Keratinocyte (primary cell): ENCODE results near the gene USP10. TPM values are rescaled to one million over a fixed set of nuclear protein-coding genes. Genes with fewer than 3 reads are reported as not detected.

Source experiments
- DNase-seq: peaks from one replicate; pipeline ENCODE4 v3.0.0-alpha.2; 2011; ENCODE audit warnings: low read depth, missing footprints, low spot score
- FAIRE-seq: peaks from 2 replicates; lab custom pipeline; 2011; peaks lifted over from hg19 to GRCh38; lab: Jason Lieb, UNC
- H2AFZ ChIP-seq: 2 replicates; pipeline ENCODE4 v1.6.0; 2012; ENCODE audit warnings: low read length, control low read depth, inconsistent platforms; ENCODE audit not compliant: control insufficient read depth
- H3K27ac ChIP-seq: 2 replicates; pipeline ENCODE4 v1.5.1; 2011; ENCODE audit warnings: low read length; ENCODE audit not compliant: control insufficient read depth, insufficient read depth
- H3K27me3 ChIP-seq: 3 replicates; pipeline ENCODE4 v1.6.0; 2011; ENCODE audit warnings: low read length; ENCODE audit not compliant: control insufficient read depth, insufficient read depth; ENCODE audit errors: extremely low read depth
- H3K36me3 ChIP-seq, 2 experiments: 2 replicates in 1 of 2; 3 replicates in 1 of 2; pipeline ENCODE4 v1.5.1; 2011; ENCODE audit warnings: low read length in 2 of 2, mild to moderate bottlenecking in 1 of 2; ENCODE audit not compliant: control insufficient read depth in 2 of 2, insufficient read depth in 2 of 2; ENCODE audit errors: extremely low read depth in 1 of 2
- H3K4me1 ChIP-seq: 3 replicates; pipeline ENCODE4 v1.5.1; 2011; ENCODE audit warnings: low read length; ENCODE audit not compliant: control insufficient read depth, insufficient read depth; ENCODE audit errors: extremely low read depth
- H3K4me2 ChIP-seq: 3 replicates; pipeline ENCODE4 v1.6.0; 2011; ENCODE audit warnings: low read depth, low read length; ENCODE audit not compliant: control insufficient read depth, insufficient read depth; ENCODE audit errors: extremely low read depth
- H3K4me3 ChIP-seq, 3 experiments: fragments of 200-600 bp in 1 of 3; sonication (generic) in 1 of 3; 2 replicates in 2 of 3; 3 replicates in 1 of 3; pipeline ENCODE4 v1.5.1; 2011 to 2016; ENCODE audit warnings: low read length in 3 of 3, mild to moderate bottlenecking in 3 of 3, control low read depth in 2 of 3, inconsistent platforms in 1 of 3, low read depth in 1 of 3, mixed read lengths in 1 of 3, mixed run types in 1 of 3, moderate library complexity in 1 of 3; ENCODE audit not compliant: control insufficient read depth in 2 of 3, insufficient read depth in 2 of 3; ENCODE audit errors: extremely low read depth in 1 of 3
- H3K79me2 ChIP-seq: 2 replicates; pipeline ENCODE4 v1.6.0; 2012; ENCODE audit warnings: low read length; ENCODE audit not compliant: control insufficient read depth, insufficient read depth
- H3K9ac ChIP-seq: 3 replicates; pipeline ENCODE4 v1.6.0; 2011; ENCODE audit warnings: low read length; ENCODE audit not compliant: control insufficient read depth, insufficient read depth; ENCODE audit errors: extremely low read depth
- H3K9me1 ChIP-seq: 3 replicates; pipeline ENCODE4 v1.6.0; 2011; ENCODE audit warnings: low read length; ENCODE audit not compliant: control insufficient read depth, insufficient read depth; ENCODE audit errors: extremely low read depth
- H3K9me3 ChIP-seq: 2 replicates; pipeline ENCODE4 v1.5.1; 2012; ENCODE audit warnings: low read depth, low read length; ENCODE audit not compliant: control insufficient read depth
- H4K20me1 ChIP-seq: 3 replicates; pipeline ENCODE4 v1.6.0; 2011; ENCODE audit warnings: low read length; ENCODE audit not compliant: control insufficient read depth, insufficient read depth; ENCODE audit errors: extremely low read depth
- EZH2 ChIP-seq: IDR thresholded peaks from one replicate; pipeline ENCODE4 v1.6.1; 2012; ENCODE audit warnings: inconsistent platforms, mild to moderate bottlenecking, low read length, moderate library complexity
- dilution Hi-C: fragments of 300-500 bp; cut with MboI; formaldehyde crosslinking; loops from one replicate; pipeline ENCODE4 v1.7.0; 2020; ENCODE audit warnings: low sequenced_read_pairs; ENCODE audit not compliant: extremely low pct_ligation_motif_present
- polyA plus RNA-seq, 5 experiments: library from polyadenylated mRNA; depleted of rRNA in 3 of 5; stranded (reverse) in 3 of 5; stranded (forward) in 1 of 5; unstranded in 1 of 5; fragments of >200 nt; gene quantifications; 1 replicate in 1 of 5; 2 replicates in 3 of 5; 3 replicates in 1 of 5; pipeline versions ENCODE4 v1.2.1 to v1.2.3, GENCODE V29; 2011 to 2012; ENCODE audit warnings: missing spikeins in 2 of 5, low read depth in 1 of 5, low replicate concordance in 1 of 5
- TF ChIP-seq, protein P1 (sequence below), 3 experiments: IDR thresholded peaks in 1 of 3; conservative IDR thresholded peaks in 1 of 3; optimal IDR thresholded peaks in 1 of 3; 2 replicates in 2 of 3; 3 replicates in 1 of 3; pipeline versions ENCODE3 to v1.5.1; 2011; ENCODE audit warnings: low read length in 3 of 3, mild to moderate bottlenecking in 3 of 3, moderate library complexity in 2 of 3, control low read depth in 1 of 3, inconsistent platforms in 1 of 3; ENCODE audit not compliant: insufficient read depth in 2 of 3; ENCODE audit errors: extremely low read depth in 1 of 3

Gene USP10
- polyA plus RNA-seq, 1 donor (not counting 4 experiments of a cell fraction or from before 2014, with no cell fraction given) = 92.0 TPM

DNA sequence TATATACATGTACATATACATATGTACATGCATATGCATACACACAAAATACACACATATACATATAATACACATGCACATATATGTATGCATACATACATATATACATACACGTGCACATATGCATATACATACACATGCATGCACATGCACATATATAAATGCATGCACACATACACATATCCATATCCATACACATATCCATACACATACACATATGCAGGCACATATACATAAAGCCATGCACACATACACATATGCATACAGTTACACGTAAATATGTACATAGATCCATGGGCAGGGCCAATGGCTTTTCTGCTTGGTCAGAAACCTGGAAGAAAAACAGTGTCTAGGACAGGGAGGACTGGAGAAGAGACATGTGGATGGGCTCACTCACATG, 23.9 kb upstream of the USP10 start:
- H3K9ac ChIP-seq = no peak overlapping the region
- H3K36me3 ChIP-seq = no peaks in the 10 kb centered on the region
- no peak for FAIRE-seq
- no peaks in the 10 kb centered on the region for H4K20me1 ChIP-seq
- H3K4me1 ChIP-seq = peaks cover 3% of the 10 kb centered on the region
- H3K27ac ChIP-seq = no peak overlapping the region
- no peak for DNase-seq
- no peaks in the 10 kb centered on the region for H3K79me2 ChIP-seq
- H3K9me1 ChIP-seq = no peaks in the 10 kb centered on the region
- TF ChIP-seq, protein P1, sequence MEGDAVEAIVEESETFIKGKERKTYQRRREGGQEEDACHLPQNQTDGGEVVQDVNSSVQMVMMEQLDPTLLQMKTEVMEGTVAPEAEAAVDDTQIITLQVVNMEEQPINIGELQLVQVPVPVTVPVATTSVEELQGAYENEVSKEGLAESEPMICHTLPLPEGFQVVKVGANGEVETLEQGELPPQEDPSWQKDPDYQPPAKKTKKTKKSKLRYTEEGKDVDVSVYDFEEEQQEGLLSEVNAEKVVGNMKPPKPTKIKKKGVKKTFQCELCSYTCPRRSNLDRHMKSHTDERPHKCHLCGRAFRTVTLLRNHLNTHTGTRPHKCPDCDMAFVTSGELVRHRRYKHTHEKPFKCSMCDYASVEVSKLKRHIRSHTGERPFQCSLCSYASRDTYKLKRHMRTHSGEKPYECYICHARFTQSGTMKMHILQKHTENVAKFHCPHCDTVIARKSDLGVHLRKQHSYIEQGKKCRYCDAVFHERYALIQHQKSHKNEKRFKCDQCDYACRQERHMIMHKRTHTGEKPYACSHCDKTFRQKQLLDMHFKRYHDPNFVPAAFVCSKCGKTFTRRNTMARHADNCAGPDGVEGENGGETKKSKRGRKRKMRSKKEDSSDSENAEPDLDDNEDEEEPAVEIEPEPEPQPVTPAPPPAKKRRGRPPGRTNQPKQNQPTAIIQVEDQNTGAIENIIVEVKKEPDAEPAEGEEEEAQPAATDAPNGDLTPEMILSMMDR (optimal IDR thresholded peaks at IDR 0.05 in 1 of 3, IDR thresholded peaks at IDR 0.05 in 1 of 3, conservative IDR thresholded peaks at IDR 0.05 in 1 of 3; ENCODE audit: extremely low read depth in 1 of 3, insufficient read depth in 2 of 3, low read length in 3 of 3) = no peak
- TF ChIP-seq EZH2 = no peak
- dilution Hi-C loops = no loop called here
- H3K4me3 ChIP-seq = no peak overlapping the region
- no peak overlapping the region for H3K4me2 ChIP-seq
- no peaks in the 10 kb centered on the region for H3K27me3 ChIP-seq
- H2AFZ ChIP-seq = no peak overlapping the region
- no peaks in the 10 kb centered on the region for H3K9me3 ChIP-seq

DNA sequence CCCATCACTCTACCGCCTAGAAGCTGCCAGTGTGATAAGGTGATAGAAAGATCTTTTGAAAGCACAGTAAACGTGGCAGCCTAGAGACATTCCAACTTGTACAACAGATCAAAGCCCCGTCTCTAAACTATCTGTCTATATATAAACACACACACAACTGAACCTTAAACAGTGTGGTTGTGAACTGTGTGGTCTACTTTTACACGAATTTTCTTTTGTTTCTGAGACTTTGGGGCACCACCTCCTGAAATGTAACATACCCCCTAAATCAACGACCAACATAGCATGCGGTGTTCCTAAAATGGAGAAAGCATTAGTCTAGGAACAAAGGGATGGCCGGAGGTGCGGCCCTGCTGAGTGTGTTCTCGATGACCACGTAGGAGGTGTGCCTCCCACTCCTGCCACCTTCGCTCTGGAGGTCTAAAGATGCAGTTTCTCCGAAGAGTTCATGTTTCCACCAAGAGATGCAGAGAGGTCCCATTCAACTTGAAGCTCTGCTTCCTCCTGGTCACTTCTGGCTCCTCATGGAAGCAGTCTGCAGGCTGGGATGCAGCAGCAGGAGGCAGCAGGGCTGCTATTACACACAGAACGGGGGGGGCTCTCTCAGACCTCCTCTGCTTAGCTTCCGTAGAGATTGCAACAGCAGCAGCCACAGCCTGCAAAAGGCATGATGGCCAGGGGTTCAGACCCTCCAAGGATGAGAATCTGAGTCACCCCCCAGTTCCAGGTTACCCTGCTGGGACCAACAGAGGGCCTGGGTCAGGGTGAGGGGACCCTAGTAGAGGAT, 22.6 kb upstream of the USP10 start:
- Histone ChIP-seq H3K36me3 (no peaks in the 10 kb centered on the region), H3K9me3 (no peaks in the 10 kb centered on the region), H3K9me1 (no peaks in the 10 kb centered on the region), H3K4me1 (peaks cover 3% of the 10 kb centered on the region), H3K27me3 (peaks cover 8% of the 10 kb centered on the region), H3K4me3 (no peak overlapping the region), H3K79me2 (no peaks in the 10 kb centered on the region), H3K27ac (no peak overlapping the region), H2AFZ (no peak overlapping the region), H4K20me1 (no peaks in the 10 kb centered on the region), H3K4me2 (no peak overlapping the region), H3K9ac (no peak overlapping the region)
- dilution Hi-C loops = no loop called here
- DNase-seq (no peak), FAIRE-seq (no peak)
- TF ChIP-seq, protein P1 (optimal IDR thresholded peaks at IDR 0.05 in 1 of 3, IDR thresholded peaks at IDR 0.05 in 1 of 3, conservative IDR thresholded peaks at IDR 0.05 in 1 of 3; ENCODE audit: extremely low read depth in 1 of 3, insufficient read depth in 2 of 3, low read length in 3 of 3) = no peak
- TF ChIP-seq EZH2 = no peak
